Brain microvascular endothelial cell (primary cell): Measurements from ENCODE around the gene BTBD7.

Source experiments
- DNase-seq: peaks from one replicate; pipeline ENCODE4 v3.0.0-alpha.2; 2020
- H3K27ac ChIP-seq: fragments of 250-450 bp; sonication (Bioruptor Pico); 2 replicates; pipeline ENCODE4 v1.5.1; 2020; ENCODE audit warnings: mild to moderate bottlenecking, moderate library complexity
- H3K27me3 ChIP-seq: fragments of 250-450 bp; sonication (Bioruptor Pico); replicated peaks from 2 replicates; pipeline ENCODE4 v1.5.1; 2020; ENCODE audit warnings: mild to moderate bottlenecking
- H3K36me3 ChIP-seq: fragments of 250-450 bp; sonication (Bioruptor Pico); replicated peaks from 2 replicates; pipeline ENCODE4 v1.5.1; 2020; ENCODE audit warnings: mild to moderate bottlenecking
- H3K4me3 ChIP-seq: 2 replicates; pipeline ENCODE4 v1.5.1; 2011; ENCODE audit warnings: low read depth, mild to moderate bottlenecking, control low read depth, low read length, moderate library complexity
- CTCF ChIP-seq: IDR thresholded peaks from 2 replicates; pipeline ENCODE4 v1.5.1; 2011; ENCODE audit warnings: low read depth, mild to moderate bottlenecking, moderate library complexity, low read length, control low read depth, inconsistent platforms; ENCODE audit errors: missing control alignments
- in situ Hi-C: cut with HindIII; loops from 2 replicates; pipeline ENCODE4 v1.10.0; 2017; ENCODE audit warnings: low sequenced_read_pairs, low pct_ligation_motif_present

BTBD7 gene

GRCh38 chr14:93331728-93332396 lies 974 bp downstream of the BTBD7 start:
- Histone ChIP-seq H3K27me3 (no peaks in the 10 kb centered on the region), H3K36me3 (no peaks in the 10 kb centered on the region), H3K4me3 (peak overlapping the region; percentile 73), H3K27ac (peak overlapping the region; percentile 97)
- no peak for DNase-seq
- peak; percentile 14 for TF ChIP-seq CTCF
- in situ Hi-C loops = no loop called here

- no peak for TF ChIP-seq CTCF
- Histone ChIP-seq H3K27me3 (no peaks in the 10 kb centered on the region), H3K36me3 (no peaks in the 10 kb centered on the region), H3K4me3 (peak overlapping the region; percentile 73), H3K27ac (no peak overlapping the region)
- DNase-seq = no peak
- in situ Hi-C loops = no loop called here
These were observed 1.7 kb downstream of the BTBD7 start for GRCh38 chr14:93331002-93331727.

GRCh38 chr14:93330609-93331000 lies 2.2 kb downstream of the BTBD7 start:
- TF ChIP-seq CTCF = no peak
- H3K27ac ChIP-seq = no peak overlapping the region
- in situ Hi-C loops = no loop called here

GRCh38 chr14:93329965-93330608 lies 2.7 kb downstream of the BTBD7 start:
- DNase-seq = no peak
- Histone ChIP-seq H3K27me3 (no peaks in the 10 kb centered on the region), H3K27ac (no peak overlapping the region), H3K36me3 (no peaks in the 10 kb centered on the region), H3K4me3 (no peak overlapping the region)
- in situ Hi-C loops = no loop called here
- no peak for TF ChIP-seq CTCF

More at GRCh38 chr14:93330609-93331000, 2.2 kb downstream of the BTBD7 start:
- no peaks in the 10 kb centered on the region for H3K27me3 ChIP-seq
- no peaks in the 10 kb centered on the region for H3K36me3 ChIP-seq
- no peak overlapping the region for H3K4me3 ChIP-seq
- DNase-seq = no peak

GRCh38 chr14:93328546-93328945 lies 4.3 kb downstream of the BTBD7 start:
- in situ Hi-C loops = no loop called here
- Histone ChIP-seq H3K27me3 (no peaks in the 10 kb centered on the region), H3K36me3 (no peaks in the 10 kb centered on the region), H3K27ac (no peak overlapping the region), H3K4me3 (no peak overlapping the region)
- DNase-seq = no peak
- no peak for TF ChIP-seq CTCF
